ENCODE measurements around the gene CADM2. TPM values are rescaled to one million over a fixed set of nuclear protein-coding genes. Genes with fewer than 3 reads are reported as not detected.

Gene CADM2
- total RNA-seq, 1 donor, result under 0.01 TPM

- no peak overlapping the region for H3K4me3 ChIP-seq (ENCODE audit: low read depth, low read length)
- no peak for TF ChIP-seq CTCF (IDR thresholded peaks at IDR 0.05; ENCODE audit: insufficient read depth, low read depth, low read length)
- DNase-seq (ENCODE audit: low read depth), result no peak
Measured at GRCh38 chr3:85652360-85652759, 693.6 kb downstream of the CADM2 start.

GRCh38 chr3:85660451-85660850 lies 701.7 kb downstream of the CADM2 start:
- no peak for TF ChIP-seq CTCF (IDR thresholded peaks at IDR 0.05; ENCODE audit: insufficient read depth, low read depth, low read length)
- no peak for DNase-seq (ENCODE audit: low read depth)
- H3K4me3 ChIP-seq (ENCODE audit: low read depth, low read length), result no peak overlapping the region

GRCh38 chr3:85662462-85662861 lies 703.7 kb downstream of the CADM2 start:
- no peak for TF ChIP-seq CTCF (IDR thresholded peaks at IDR 0.05; ENCODE audit: insufficient read depth, low read depth, low read length)
- no peak overlapping the region for H3K4me3 ChIP-seq (ENCODE audit: low read depth, low read length)
- no peak for DNase-seq (ENCODE audit: low read depth)

GRCh38 chr3:85667744-85668143 lies 709.0 kb downstream of the CADM2 start:
- TF ChIP-seq CTCF (IDR thresholded peaks at IDR 0.05; ENCODE audit: insufficient read depth, low read depth, low read length), result no peak
- H3K4me3 ChIP-seq (ENCODE audit: low read depth, low read length), result no peak overlapping the region
- DNase-seq (ENCODE audit: low read depth), result no peak

GRCh38 chr3:85670634-85671205 lies 711.9 kb downstream of the CADM2 start:
- H3K4me3 ChIP-seq (ENCODE audit: low read depth, low read length), result no peak overlapping the region
- TF ChIP-seq CTCF (IDR thresholded peaks at IDR 0.05; ENCODE audit: insufficient read depth, low read depth, low read length), result no peak
- no peak for DNase-seq (ENCODE audit: low read depth)

- no peak overlapping the region for H3K4me3 ChIP-seq (ENCODE audit: low read depth, low read length)
- no peak for DNase-seq (ENCODE audit: low read depth)
- no peak for TF ChIP-seq CTCF (IDR thresholded peaks at IDR 0.05; ENCODE audit: insufficient read depth, low read depth, low read length)
Measured at GRCh38 chr3:85672761-85673160, 714.0 kb downstream of the CADM2 start.

GRCh38 chr3:85678713-85679112 lies 719.9 kb downstream of the CADM2 start:
- no peak for DNase-seq (ENCODE audit: low read depth)

More at GRCh38 chr3:85678713-85679112, 719.9 kb downstream of the CADM2 start:
- no peak overlapping the region for H3K4me3 ChIP-seq (ENCODE audit: low read depth, low read length)
- no peak for TF ChIP-seq CTCF (IDR thresholded peaks at IDR 0.05; ENCODE audit: insufficient read depth, low read depth, low read length)

Measured in fibroblast of villous mesenchyme (primary cell).